ENCODE measurements around the gene GPS1.

DNA sequence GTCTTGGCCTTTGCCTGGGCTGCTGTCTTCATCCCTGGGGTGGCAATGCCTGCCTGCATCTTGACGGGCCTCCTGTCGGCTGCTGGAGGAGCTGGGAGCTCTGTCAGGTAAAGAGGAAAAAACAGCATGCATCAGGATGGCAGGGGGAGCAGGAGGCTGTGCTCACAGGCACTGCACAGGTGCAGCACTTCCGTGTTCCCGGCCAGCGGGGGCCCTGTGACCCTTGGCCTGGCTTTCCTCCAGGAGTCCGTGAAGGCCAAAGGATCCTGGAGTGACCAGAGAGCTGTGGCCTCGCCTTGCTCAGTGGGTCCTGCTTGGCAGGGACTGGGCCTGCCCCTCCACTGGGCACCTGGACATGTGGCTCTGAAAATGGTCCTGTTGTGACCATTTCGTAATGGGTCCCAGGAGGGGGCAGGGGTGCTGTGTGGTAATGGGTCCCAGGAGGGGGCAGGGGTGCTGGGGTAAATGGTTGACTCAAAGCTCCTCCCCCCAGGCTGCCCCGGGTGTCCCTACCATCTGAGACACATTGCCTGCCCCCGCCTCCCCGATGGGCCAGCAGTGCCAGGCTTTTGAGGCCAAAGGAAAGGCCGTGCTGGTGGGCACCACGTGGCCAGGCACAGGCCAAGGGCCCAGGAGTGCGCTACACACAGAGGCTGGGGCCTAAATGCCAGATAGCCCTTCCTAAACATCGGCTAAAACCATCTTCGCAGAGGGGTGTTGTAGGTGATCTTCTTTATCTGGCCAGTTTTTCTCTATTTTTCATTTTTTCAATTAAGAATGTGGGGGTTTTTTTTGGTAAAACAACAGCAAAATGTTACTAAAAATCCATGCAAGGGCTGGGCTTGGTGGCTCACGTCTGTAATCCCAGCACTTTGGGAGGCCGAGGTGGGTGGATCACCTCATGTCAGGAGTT lies 50.3 kb downstream of the GPS1 start:
- TF ChIP-seq, protein P1, sequence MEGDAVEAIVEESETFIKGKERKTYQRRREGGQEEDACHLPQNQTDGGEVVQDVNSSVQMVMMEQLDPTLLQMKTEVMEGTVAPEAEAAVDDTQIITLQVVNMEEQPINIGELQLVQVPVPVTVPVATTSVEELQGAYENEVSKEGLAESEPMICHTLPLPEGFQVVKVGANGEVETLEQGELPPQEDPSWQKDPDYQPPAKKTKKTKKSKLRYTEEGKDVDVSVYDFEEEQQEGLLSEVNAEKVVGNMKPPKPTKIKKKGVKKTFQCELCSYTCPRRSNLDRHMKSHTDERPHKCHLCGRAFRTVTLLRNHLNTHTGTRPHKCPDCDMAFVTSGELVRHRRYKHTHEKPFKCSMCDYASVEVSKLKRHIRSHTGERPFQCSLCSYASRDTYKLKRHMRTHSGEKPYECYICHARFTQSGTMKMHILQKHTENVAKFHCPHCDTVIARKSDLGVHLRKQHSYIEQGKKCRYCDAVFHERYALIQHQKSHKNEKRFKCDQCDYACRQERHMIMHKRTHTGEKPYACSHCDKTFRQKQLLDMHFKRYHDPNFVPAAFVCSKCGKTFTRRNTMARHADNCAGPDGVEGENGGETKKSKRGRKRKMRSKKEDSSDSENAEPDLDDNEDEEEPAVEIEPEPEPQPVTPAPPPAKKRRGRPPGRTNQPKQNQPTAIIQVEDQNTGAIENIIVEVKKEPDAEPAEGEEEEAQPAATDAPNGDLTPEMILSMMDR (IDR thresholded peaks at IDR 0.05), result no peak
- TF ChIP-seq POLR2AphosphoS5 (IDR thresholded peaks at IDR 0.05; ENCODE audit: insufficient read depth in 1 of 2, low read depth in 1 of 2), result no peak

Data from vagina (tissue), 2 donors.